ENCODE measurements around the gene NGF.
A peak's percentile ranks its signal among the peaks of the same experiment; 100 is the strongest.

NGF gene

GRCh38 chr1:115265099-115265498, 73.0 kb downstream of the NGF start:
- no peak for DNase-seq (ENCODE audit: low spot score)
- POLR2A ChIA-PET (ENCODE audit: low non-redundant PET): no interaction called here
- TF ChIP-seq CTCF (conservative IDR thresholded peaks at IDR 0.05; ENCODE audit: low read depth): no peak
- no peak overlapping the region for H3K27ac ChIP-seq
- CTCF ChIA-PET: no interaction called here

- no peak overlapping the region for H3K27ac ChIP-seq
- ChIA-PET CTCF (no interaction called here), POLR2A (ENCODE audit: low non-redundant PET) (no interaction called here)
- no peak for TF ChIP-seq CTCF (conservative IDR thresholded peaks at IDR 0.05; ENCODE audit: low read depth)
- no peak for DNase-seq (ENCODE audit: low spot score)
These were observed 75.2 kb downstream of the NGF start for GRCh38 chr1:115262886-115263285.

GRCh38 chr1:115261496-115261895, 76.6 kb downstream of the NGF start:
- ChIA-PET POLR2A (ENCODE audit: low non-redundant PET) (no interaction called here), CTCF (interaction anchor here (0.6 kb wide), 1 partner anchor 551 kb away, joined by 5 read pairs; no protein-coding TSS in a partner anchor)
- no peak for TF ChIP-seq CTCF (conservative IDR thresholded peaks at IDR 0.05; ENCODE audit: low read depth)
- DNase-seq (ENCODE audit: low spot score): no peak
- no peak overlapping the region for H3K27ac ChIP-seq

GRCh38 chr1:115258302-115258866, 79.7 kb downstream of the NGF start:
- no peak overlapping the region for H3K27ac ChIP-seq
- DNase-seq (ENCODE audit: low spot score): peak; percentile 19
- TF ChIP-seq CTCF (conservative IDR thresholded peaks at IDR 0.05; ENCODE audit: low read depth): no peak
- CTCF ChIA-PET: no interaction called here
- POLR2A ChIA-PET (ENCODE audit: low non-redundant PET): no interaction called here

GRCh38 chr1:115257591-115257990, 80.5 kb downstream of the NGF start:
- ChIA-PET POLR2A (ENCODE audit: low non-redundant PET) (no interaction called here), CTCF (interaction anchor here (0.6 kb wide), 1 partner anchor 50 kb away, joined by 3 read pairs; no protein-coding TSS in a partner anchor)
- no peak for TF ChIP-seq CTCF (conservative IDR thresholded peaks at IDR 0.05; ENCODE audit: low read depth)
- no peak overlapping the region for H3K27ac ChIP-seq
- DNase-seq (ENCODE audit: low spot score): no peak

- ChIA-PET CTCF (no interaction called here), POLR2A (ENCODE audit: low non-redundant PET) (no interaction called here)
- no peak for DNase-seq (ENCODE audit: low spot score)
- H3K27ac ChIP-seq: no peak overlapping the region
- no peak for TF ChIP-seq CTCF (conservative IDR thresholded peaks at IDR 0.05; ENCODE audit: low read depth)
These were observed 82.9 kb downstream of the NGF start for GRCh38 chr1:115255154-115255553.
